Colonic mucosa (tissue), 4 donors: Measurements from ENCODE around the gene GRIA1. TPM values are rescaled to one million over a fixed set of nuclear protein-coding genes. Genes with fewer than 3 reads are reported as not detected.

Source experiments
- DNase-seq: peaks from one replicate; pipeline ENCODE4 v3.0.0-alpha.2; 2020
- H3K27ac ChIP-seq: fragments of 200-600 bp; one replicate; pipeline ENCODE4 v1.8.0; 2021
- H3K27me3 ChIP-seq: fragments of 200-600 bp; one replicate; pipeline ENCODE4 v1.8.0; 2021
- H3K36me3 ChIP-seq: fragments of 200-600 bp; one replicate; pipeline ENCODE4 v1.8.0; 2021
- H3K4me1 ChIP-seq: fragments of 200-600 bp; one replicate; pipeline ENCODE4 v1.8.0; 2021; ENCODE audit warnings: mild to moderate bottlenecking
- H3K4me3 ChIP-seq: fragments of 200-600 bp; one replicate; pipeline ENCODE4 v1.8.0; 2021
- H3K9ac ChIP-seq, 2 donors: one replicate each; pipeline ENCODE4 v1.7.0; 2013; ENCODE audit warnings: control low read depth in 2 of 2, low read depth in 2 of 2, low read length in 2 of 2
- H3K9me3 ChIP-seq: fragments of 200-600 bp; one replicate; pipeline ENCODE4 v1.8.0; 2021
- intact Hi-C: fragments of 100-400 bp; cut with DNase I; formaldehyde crosslinking; loops from one replicate; pipeline ENCODE4 v1.14.1; 2022
- total RNA-seq, 2 donors: library from RNA; stranded (reverse); fragmentation: NEBNext Ultra II Directional in 1 of 2; extraction: Animal tissue kit (Norgen Biotek cat#: 25700) in 1 of 2; gene quantifications; one replicate each; pipeline ENCODE4 v1.2.1, GENCODE V29; 2021
- TF ChIP-seq, protein P1 (sequence below): fragments of 200-600 bp; IDR thresholded peaks from one replicate; pipeline ENCODE4 v1.8.0; 2022; ENCODE audit warnings: antibody characterized with exemption, mild to moderate bottlenecking
- donor health status: healthy.
- donor health status: DM: no; HTN: no; CAD: no.
- donor health status: DM: no; HTN: no; CAD: no.

Gene GRIA1
- total RNA-seq, 2 donors from 2014 or later = 0.48 TPM; not detected in 1

DNA sequence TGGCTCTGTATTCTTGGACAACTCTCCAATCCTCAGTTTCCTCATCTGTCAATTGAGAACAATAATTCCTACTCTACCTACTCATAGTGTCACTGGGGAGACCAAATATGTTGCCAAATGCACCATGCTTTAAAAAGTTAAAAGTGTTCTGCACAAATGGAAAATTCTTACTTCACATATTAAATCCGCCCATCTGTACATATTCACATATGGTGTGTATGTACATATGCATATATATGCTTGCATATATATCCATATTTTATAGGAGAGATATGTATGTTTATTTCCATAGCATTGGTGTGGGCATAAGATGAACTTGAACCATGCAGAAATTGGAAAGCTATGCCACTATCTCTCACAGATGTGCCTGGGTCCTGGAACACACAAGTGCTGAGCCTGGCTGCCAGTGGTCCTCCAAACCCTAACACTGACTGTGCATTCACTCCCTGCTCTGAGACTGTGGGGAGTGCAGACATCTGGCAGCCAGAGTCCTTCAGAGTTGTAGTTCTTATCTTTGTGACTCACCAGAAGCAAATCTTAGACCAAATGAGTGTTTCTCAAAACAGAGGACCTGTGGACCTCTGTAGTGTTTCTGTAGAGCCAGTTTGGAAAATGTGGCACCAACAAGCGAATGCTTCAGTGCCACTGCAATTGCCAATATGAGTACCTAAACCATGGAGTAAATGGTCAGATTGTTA is 168.7 kb downstream of the GRIA1 start:
- H3K9ac ChIP-seq = no peak overlapping the region
- H3K27ac ChIP-seq = no peak overlapping the region
- intact Hi-C loops = no loop called here
- TF ChIP-seq, protein P1, sequence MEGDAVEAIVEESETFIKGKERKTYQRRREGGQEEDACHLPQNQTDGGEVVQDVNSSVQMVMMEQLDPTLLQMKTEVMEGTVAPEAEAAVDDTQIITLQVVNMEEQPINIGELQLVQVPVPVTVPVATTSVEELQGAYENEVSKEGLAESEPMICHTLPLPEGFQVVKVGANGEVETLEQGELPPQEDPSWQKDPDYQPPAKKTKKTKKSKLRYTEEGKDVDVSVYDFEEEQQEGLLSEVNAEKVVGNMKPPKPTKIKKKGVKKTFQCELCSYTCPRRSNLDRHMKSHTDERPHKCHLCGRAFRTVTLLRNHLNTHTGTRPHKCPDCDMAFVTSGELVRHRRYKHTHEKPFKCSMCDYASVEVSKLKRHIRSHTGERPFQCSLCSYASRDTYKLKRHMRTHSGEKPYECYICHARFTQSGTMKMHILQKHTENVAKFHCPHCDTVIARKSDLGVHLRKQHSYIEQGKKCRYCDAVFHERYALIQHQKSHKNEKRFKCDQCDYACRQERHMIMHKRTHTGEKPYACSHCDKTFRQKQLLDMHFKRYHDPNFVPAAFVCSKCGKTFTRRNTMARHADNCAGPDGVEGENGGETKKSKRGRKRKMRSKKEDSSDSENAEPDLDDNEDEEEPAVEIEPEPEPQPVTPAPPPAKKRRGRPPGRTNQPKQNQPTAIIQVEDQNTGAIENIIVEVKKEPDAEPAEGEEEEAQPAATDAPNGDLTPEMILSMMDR = no peak
- no peaks in the 10 kb centered on the region for H3K9me3 ChIP-seq
- no peaks in the 10 kb centered on the region for H3K27me3 ChIP-seq
- no peaks in the 10 kb centered on the region for H3K4me1 ChIP-seq
- DNase-seq = no peak
- H3K36me3 ChIP-seq = no peaks in the 10 kb centered on the region
- no peak overlapping the region for H3K4me3 ChIP-seq

DNA sequence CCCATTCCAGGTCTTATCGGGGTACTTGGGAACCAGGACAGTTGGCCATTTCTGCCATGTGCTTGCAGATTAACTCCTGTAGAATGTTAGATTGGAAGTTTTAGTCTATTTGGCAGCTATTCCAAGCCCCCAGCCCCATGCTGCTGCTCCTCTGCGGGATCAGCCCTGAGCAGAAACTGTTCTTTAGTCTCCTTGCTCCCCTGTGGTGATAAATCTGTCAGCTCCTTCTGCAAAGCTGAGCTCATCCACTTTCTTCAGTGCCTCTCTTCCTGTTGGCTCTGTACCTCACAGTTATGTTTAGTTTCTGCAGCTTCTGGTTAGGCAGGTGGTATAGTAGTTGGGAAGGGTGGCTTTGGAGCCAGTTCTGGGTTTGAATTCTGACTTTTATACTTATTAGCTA is 170.4 kb downstream of the GRIA1 start:
- no peaks in the 10 kb centered on the region for H3K36me3 ChIP-seq
- H3K27ac ChIP-seq = no peak overlapping the region
- intact Hi-C loops = no loop called here
- TF ChIP-seq, protein P1 = no peak
- no peaks in the 10 kb centered on the region for H3K4me1 ChIP-seq
- H3K9me3 ChIP-seq = no peaks in the 10 kb centered on the region
- no peak overlapping the region for H3K4me3 ChIP-seq
- H3K27me3 ChIP-seq = no peaks in the 10 kb centered on the region
- no peak for DNase-seq
- H3K9ac ChIP-seq = no peak overlapping the region

DNA sequence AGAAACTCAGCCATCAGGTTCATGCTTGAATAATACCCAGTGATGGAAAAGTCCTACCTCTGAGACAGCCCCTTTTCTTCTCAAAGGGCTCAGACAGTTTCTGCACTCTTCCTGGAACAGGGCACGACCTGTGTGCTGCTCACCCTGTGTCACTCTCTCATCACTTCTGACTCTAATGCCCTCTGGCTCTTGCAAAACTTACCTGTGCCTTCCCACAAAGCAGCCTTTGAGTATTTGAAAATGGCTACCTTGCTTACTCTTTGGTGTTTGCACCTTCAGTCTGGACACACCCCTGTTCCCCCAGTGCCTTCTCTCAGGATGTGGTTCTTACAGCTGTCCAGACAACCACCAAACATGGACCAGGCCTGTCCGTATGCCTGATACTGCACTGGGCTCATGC is 171.4 kb downstream of the GRIA1 start:
- no peaks in the 10 kb centered on the region for H3K27me3 ChIP-seq
- H3K27ac ChIP-seq = no peak overlapping the region
- no peak for DNase-seq
- no peaks in the 10 kb centered on the region for H3K36me3 ChIP-seq
- no peaks in the 10 kb centered on the region for H3K9me3 ChIP-seq
- H3K9ac ChIP-seq = no peak overlapping the region
- TF ChIP-seq, protein P1 = no peak
- H3K4me3 ChIP-seq = no peak overlapping the region
- no peaks in the 10 kb centered on the region for H3K4me1 ChIP-seq
- intact Hi-C loops = no loop called here

DNA sequence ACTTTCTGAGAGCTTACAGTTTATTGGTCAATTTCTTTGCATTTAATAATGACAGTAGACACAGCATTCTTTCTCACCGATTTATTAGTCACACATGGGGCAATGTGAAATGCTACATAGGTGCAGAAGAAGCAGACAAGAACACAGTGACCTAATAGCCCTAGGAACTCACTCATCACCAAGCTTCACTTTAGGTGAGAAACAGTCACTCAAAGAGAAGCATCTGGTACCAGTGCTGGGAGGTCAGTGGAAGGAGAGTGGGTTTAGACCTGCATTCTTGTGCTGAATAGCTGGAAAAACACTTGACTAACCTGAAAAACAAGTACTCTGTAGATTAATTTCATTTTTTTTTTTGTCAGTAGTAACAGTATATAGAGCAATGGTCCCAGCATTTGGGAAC is 179.6 kb downstream of the GRIA1 start:
- Histone ChIP-seq H3K4me3 (no peak overlapping the region), H3K27ac (no peak overlapping the region), H3K9ac (no peak overlapping the region), H3K9me3 (no peaks in the 10 kb centered on the region), H3K4me1 (no peaks in the 10 kb centered on the region), H3K36me3 (no peaks in the 10 kb centered on the region), H3K27me3 (no peaks in the 10 kb centered on the region)
- TF ChIP-seq, protein P1 = no peak
- intact Hi-C loops = no loop called here
- DNase-seq = no peak

DNA sequence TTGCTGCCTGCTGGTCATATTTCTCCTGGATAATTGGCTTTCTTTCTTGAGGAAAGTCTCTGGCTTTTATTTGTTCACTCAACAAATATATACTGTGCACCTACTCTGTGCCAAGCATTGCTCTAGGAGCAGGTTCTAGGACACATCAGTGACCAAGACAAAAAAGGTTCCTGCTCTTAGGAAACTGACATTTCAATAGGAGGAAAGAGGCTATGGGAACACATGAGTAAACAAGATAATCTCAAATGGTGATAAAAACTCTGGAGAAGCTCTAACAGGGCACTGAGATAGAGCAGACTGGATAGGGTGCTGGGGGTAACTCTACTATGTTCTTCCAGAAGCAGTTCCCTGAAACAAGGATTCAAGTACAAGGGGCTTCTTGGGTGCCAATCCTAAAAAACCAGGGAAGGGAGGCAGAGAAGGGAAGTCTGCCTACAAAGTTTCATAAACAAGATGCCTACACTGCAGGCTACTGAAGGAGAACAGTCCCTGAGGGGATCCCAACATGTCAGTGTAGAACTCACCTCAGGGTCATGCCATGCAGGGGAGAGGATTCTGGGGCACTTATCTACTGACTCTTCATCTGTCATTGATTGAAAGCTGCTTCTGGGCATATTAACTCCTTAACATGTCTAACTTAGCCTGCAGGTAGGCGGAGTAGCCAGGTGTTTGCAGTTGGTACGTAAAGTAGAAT is 181.3 kb downstream of the GRIA1 start:
- no peak for DNase-seq
- H3K27ac ChIP-seq = no peak overlapping the region
- intact Hi-C loops = no loop called here
- H3K27me3 ChIP-seq = no peaks in the 10 kb centered on the region
- no peak overlapping the region for H3K4me3 ChIP-seq
- no peaks in the 10 kb centered on the region for H3K36me3 ChIP-seq
- TF ChIP-seq, protein P1 = no peak
- H3K9ac ChIP-seq = no peak overlapping the region
- no peaks in the 10 kb centered on the region for H3K4me1 ChIP-seq
- H3K9me3 ChIP-seq = no peaks in the 10 kb centered on the region
